ENCODE measurements around the gene CDKAL1.

DNA sequence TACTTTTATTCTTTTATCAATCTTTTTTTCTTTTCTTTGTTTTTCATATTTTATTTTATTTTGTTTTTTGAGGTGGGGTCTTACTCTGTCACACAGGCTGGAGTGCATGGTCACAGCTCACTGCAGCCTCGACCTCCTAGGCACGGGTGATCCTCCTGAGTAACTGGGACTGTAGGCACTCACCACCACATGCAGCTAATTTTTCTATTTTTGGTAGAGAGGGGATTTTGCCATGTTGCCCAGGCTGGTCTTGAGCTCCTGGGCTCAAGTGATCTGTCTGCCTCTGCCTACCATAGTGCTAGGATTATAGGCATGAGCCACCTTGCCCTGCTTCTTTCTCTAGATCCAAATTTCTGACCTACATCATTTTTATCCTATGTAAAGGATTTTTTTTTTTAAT is 153.2 kb downstream of the CDKAL1 start:
- TF ChIP-seq CTCF (IDR thresholded peaks at IDR 0.05; ENCODE audit: insufficient read depth, low read length): no peak
- TF ChIP-seq POLR2AphosphoS5 (IDR thresholded peaks at IDR 0.05; ENCODE audit: low read depth): no peak
